GM18505 (cell line): ENCODE results near the gene VGLL4.
"Not testable (repeated sequence)": the region's sequence is repeated elsewhere in the genome, so short reads cannot be mapped to it uniquely, and the experiment has no call there.

Experiments
- ATAC-seq: cut with Tn5 transposase; IDR thresholded peaks from one replicate; pipeline ENCODE4 v1.9.1; 2021; ENCODE audit not compliant: unreplicated experiment
- POLR2A ChIP-seq: IDR thresholded peaks from 4 replicates; pipeline ENCODE4 v1.6.1; 2011; ENCODE audit warnings: borderline replicate concordance; ENCODE audit not compliant: insufficient read depth, insufficient read length; ENCODE audit errors: extremely low read depth

The VGLL4 gene

DNA sequence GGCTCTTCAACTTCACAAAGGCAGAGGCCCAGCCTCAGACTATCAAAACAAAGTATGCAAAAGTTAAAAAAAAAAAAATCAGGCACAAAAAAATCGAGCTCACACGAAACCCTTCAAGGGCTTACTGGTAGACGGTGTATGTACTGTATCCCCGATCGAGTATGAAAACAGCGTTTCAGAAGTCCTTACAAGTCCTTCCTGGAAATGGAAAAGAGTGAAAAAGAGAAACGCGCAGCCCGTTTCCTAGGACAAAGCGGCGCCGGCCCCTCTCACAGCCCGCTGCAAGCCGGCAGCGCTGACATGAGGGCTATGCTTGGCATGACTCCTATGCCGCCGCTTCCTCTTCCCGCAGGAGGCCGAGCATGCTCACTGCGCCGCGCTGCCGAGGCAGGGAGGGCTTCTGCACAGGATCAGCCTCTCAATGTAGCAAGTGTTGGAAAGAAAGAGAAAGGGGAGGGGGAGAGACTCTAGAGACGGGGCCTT lies at the start of gene VGLL4:
Gene VGLL4, minus strand, starts transcription at position 311 of the 483 bp plus-strand sequence. CDS start 397 bp downstream, outside the sequence.
- ATAC-seq = peak; percentile 65

DNA sequence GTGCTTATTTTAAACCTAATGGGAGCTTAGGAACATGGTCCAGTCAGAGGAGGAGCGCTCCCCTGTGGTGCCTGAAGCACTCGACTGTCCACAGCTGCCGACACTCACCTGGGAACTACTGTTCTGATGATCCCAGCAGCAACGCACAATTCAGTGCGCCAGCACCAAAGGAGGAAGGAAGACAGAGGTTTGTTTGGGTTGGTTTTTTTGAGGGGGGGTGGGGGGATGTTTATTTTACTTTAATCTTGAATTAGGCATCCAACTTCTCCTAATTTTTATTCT lies 48.8 kb upstream of the VGLL4 start:
- no peak for ATAC-seq
- TF ChIP-seq POLR2A = no peak

More for the DNA sequence above, at the start of gene VGLL4:
- TF ChIP-seq POLR2A = peak; percentile 77

- ATAC-seq = no peak
These were observed 48.2 kb upstream of the VGLL4 start for GRCh38 chr3:11691767-11692531.

GRCh38 chr3:11690863-11691766 lies 47.4 kb upstream of the VGLL4 start:
- no peak for ATAC-seq
- TF ChIP-seq POLR2A = no peak

More at GRCh38 chr3:11691767-11692531, 48.2 kb upstream of the VGLL4 start:
- TF ChIP-seq POLR2A = no peak

GRCh38 chr3:11689749-11690148 lies 46.0 kb upstream of the VGLL4 start:
- TF ChIP-seq POLR2A = no peak

GRCh38 chr3:11684980-11685379 lies 41.3 kb upstream of the VGLL4 start:
- ATAC-seq = not testable (repeated sequence)

More at GRCh38 chr3:11689749-11690148, 46.0 kb upstream of the VGLL4 start:
- no peak for ATAC-seq

- no peak for ATAC-seq
- no peak for TF ChIP-seq POLR2A
These were observed 36.8 kb upstream of the VGLL4 start for GRCh38 chr3:11680509-11680908.

- ATAC-seq = no peak
- no peak for TF ChIP-seq POLR2A
These were observed 36.2 kb upstream of the VGLL4 start for GRCh38 chr3:11679964-11680363.

DNA sequence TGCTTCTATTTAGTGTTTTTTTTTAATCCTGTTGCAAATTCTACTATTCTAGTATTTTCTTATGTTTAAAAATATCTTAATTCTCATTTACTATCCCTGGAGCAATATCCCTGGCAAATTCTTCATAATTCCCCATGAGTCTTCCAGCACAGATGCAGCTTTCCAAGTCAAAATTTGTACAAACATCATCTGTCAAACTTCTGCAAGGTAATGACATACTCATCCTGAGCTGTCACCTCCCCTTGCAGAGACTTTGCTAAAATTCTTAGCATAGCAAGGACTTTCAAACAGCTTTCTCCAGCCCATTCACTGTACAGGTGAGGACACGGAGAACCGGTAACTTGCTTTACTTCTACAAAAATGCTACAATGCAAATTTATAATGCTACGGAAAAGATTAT lies 28.6 kb upstream of the VGLL4 start:
- ATAC-seq = no peak
- TF ChIP-seq POLR2A = no peak

- TF ChIP-seq POLR2A = no peak
- peak; percentile 83 for ATAC-seq
These were observed 28.0 kb upstream of the VGLL4 start for GRCh38 chr3:11671648-11672100.

GRCh38 chr3:11668243-11669235 lies 24.8 kb upstream of the VGLL4 start:
- ATAC-seq = no peak
- TF ChIP-seq POLR2A = no peak

GRCh38 chr3:11665331-11665730 lies 21.6 kb upstream of the VGLL4 start:
- no peak for ATAC-seq
- no peak for TF ChIP-seq POLR2A
